Prostate gland (tissue), 2 donors: ENCODE data around the gene FMNL2.

Experiments
- CTCF ChIP-seq, 4 experiments: fragments of 200-600 bp in 2 of 4; fragments of 450-650 bp in 2 of 4; sonication (generic) in 2 of 4; IDR thresholded peaks; 1 replicate in 3 of 4; 2 replicates in 1 of 4; pipeline ENCODE4 v1.5.1; 2016 to 2019; ENCODE audit warnings: antibody characterized with exemption in 4 of 4, mild to moderate bottlenecking in 2 of 4, moderate library complexity in 2 of 4
- POLR2A ChIP-seq: fragments of 450-650 bp; IDR thresholded peaks from one replicate; pipeline ENCODE4 v1.6.1; 2016; ENCODE audit warnings: antibody characterized with exemption, mild to moderate bottlenecking
- POLR2AphosphoS5 ChIP-seq: sonication (generic); formaldehyde crosslinking; IDR thresholded peaks from one replicate; pipeline ENCODE4 v1.6.1; 2017; ENCODE audit warnings: antibody characterized with exemption

GRCh38 chr2:152387041-152387440 is 52.1 kb downstream of the FMNL2 start:
- TF ChIP-seq CTCF (IDR thresholded peaks at IDR 0.05) = no peak
- no peak for TF ChIP-seq POLR2A
- TF ChIP-seq POLR2AphosphoS5 = no peak
